ENCODE data around the gene ANO2. TPM values are rescaled to one million over a fixed set of nuclear protein-coding genes. Genes with fewer than 3 reads are reported as not detected.

Gene ANO2
- total RNA-seq, 2 donors from 2014 or later, result 14.3 to 28.5 TPM

GRCh38 chr12:5737778-5738177, 207.3 kb downstream of the ANO2 start:
- no peak for TF ChIP-seq CTCF (conservative IDR thresholded peaks at IDR 0.05)
- Mint-ChIP-seq H3K9me3 (no peaks in the 10 kb centered on the region), H3K36me3 (ENCODE audit: low read depth) (peaks cover 19% of the 10 kb centered on the region), H3K27ac (no peak overlapping the region), H3K4me3 (no peak overlapping the region), H3K27me3 (ENCODE audit: insufficient read depth) (no peaks in the 10 kb centered on the region), H3K4me1 (no peaks in the 10 kb centered on the region)
- 83 to 96% methylated on average over 2 to 3 of the region's 3 CpGs for WGBS, 2 experiments (ENCODE audit: insufficient coverage in 1 of 2, insufficient read length in 1 of 2)
- Histone ChIP-seq H3K4me3 (ENCODE audit: low read length) (no peak overlapping the region), H3K27me3 (ENCODE audit: control insufficient read depth, insufficient read depth, low read length, poor library complexity, severe bottlenecking) (no peaks in the 10 kb centered on the region), H3K4me1 (ENCODE audit: control insufficient read depth, insufficient read depth, low read length) (no peaks in the 10 kb centered on the region), H3K9me3 (ENCODE audit: control insufficient read depth, low read length) (no peaks in the 10 kb centered on the region), H3K36me3 (ENCODE audit: control insufficient read depth, insufficient read depth, low read length) (no peaks in the 10 kb centered on the region), H3K9ac (ENCODE audit: extremely low read depth, low read length, poor library complexity, severe bottlenecking) (no peak overlapping the region), H3K27ac (ENCODE audit: low read depth, low read length) (no peak overlapping the region)
- no peak for DNase-seq

GRCh38 chr12:5736527-5736926, 208.5 kb downstream of the ANO2 start:
- Mint-ChIP-seq H3K4me3 (no peak overlapping the region), H3K4me1 (no peaks in the 10 kb centered on the region), H3K27me3 (ENCODE audit: insufficient read depth) (no peaks in the 10 kb centered on the region), H3K36me3 (ENCODE audit: low read depth) (peaks cover 26% of the 10 kb centered on the region), H3K27ac (no peak overlapping the region), H3K9me3 (no peaks in the 10 kb centered on the region)
- Histone ChIP-seq H3K4me3 (ENCODE audit: low read length) (no peak overlapping the region), H3K9me3 (ENCODE audit: control insufficient read depth, low read length) (no peaks in the 10 kb centered on the region), H3K27me3 (ENCODE audit: control insufficient read depth, insufficient read depth, low read length, poor library complexity, severe bottlenecking) (no peaks in the 10 kb centered on the region), H3K36me3 (ENCODE audit: control insufficient read depth, insufficient read depth, low read length) (no peaks in the 10 kb centered on the region), H3K27ac (ENCODE audit: low read depth, low read length) (no peak overlapping the region), H3K4me1 (ENCODE audit: control insufficient read depth, insufficient read depth, low read length) (no peaks in the 10 kb centered on the region), H3K9ac (ENCODE audit: extremely low read depth, low read length, poor library complexity, severe bottlenecking) (no peak overlapping the region)
- no peak for TF ChIP-seq CTCF (conservative IDR thresholded peaks at IDR 0.05)
- no peak for DNase-seq
- WGBS, 2 experiments (ENCODE audit: insufficient coverage in 1 of 2, insufficient read length in 1 of 2), result 90 to 95% methylated on average over 5 of the region's 5 CpGs

- Histone ChIP-seq H3K27me3 (ENCODE audit: control insufficient read depth, insufficient read depth, low read length, poor library complexity, severe bottlenecking) (no peaks in the 10 kb centered on the region), H3K36me3 (ENCODE audit: control insufficient read depth, insufficient read depth, low read length) (no peaks in the 10 kb centered on the region), H3K9ac (ENCODE audit: extremely low read depth, low read length, poor library complexity, severe bottlenecking) (no peak overlapping the region), H3K4me3 (ENCODE audit: low read length) (no peak overlapping the region), H3K4me1 (ENCODE audit: control insufficient read depth, insufficient read depth, low read length) (no peaks in the 10 kb centered on the region), H3K27ac (ENCODE audit: low read depth, low read length) (no peak overlapping the region), H3K9me3 (ENCODE audit: control insufficient read depth, low read length) (no peaks in the 10 kb centered on the region)
- no peak for TF ChIP-seq CTCF (conservative IDR thresholded peaks at IDR 0.05)
- Mint-ChIP-seq H3K36me3 (ENCODE audit: low read depth) (peaks cover 29% of the 10 kb centered on the region), H3K4me3 (no peak overlapping the region), H3K27me3 (ENCODE audit: insufficient read depth) (no peaks in the 10 kb centered on the region), H3K9me3 (no peaks in the 10 kb centered on the region), H3K27ac (no peak overlapping the region), H3K4me1 (no peaks in the 10 kb centered on the region)
- DNase-seq, result no peak
- WGBS, 2 experiments (ENCODE audit: insufficient coverage in 1 of 2, insufficient read length in 1 of 2), result 81% methylated on average over 2 of the region's 2 CpGs; no CpG with 5 or more reads in 1 of the 2 experiments
Observed at GRCh38 chr12:5736016-5736415, 209.0 kb downstream of the ANO2 start.

All from endodermal cell (in vitro differentiated cells).